Esophagus muscularis mucosa (tissue), 4 donors: ENCODE measurements around the gene GRK5.

Source experiments
- CTCF ChIP-seq, 3 experiments: fragments of 200-600 bp in 2 of 3; fragments of 450-650 bp in 1 of 3; sonication (generic) in 2 of 3; IDR thresholded peaks; one replicate each; pipeline ENCODE4 v1.5.1; 2017 to 2019; ENCODE audit warnings: antibody characterized with exemption in 3 of 3, mild to moderate bottlenecking in 2 of 3, moderate library complexity in 1 of 3
- EP300 ChIP-seq: sonication (generic); formaldehyde crosslinking; IDR thresholded peaks from one replicate; pipeline ENCODE4 v1.6.1; 2017; ENCODE audit warnings: antibody characterized with exemption
- POLR2A ChIP-seq: fragments of 450-650 bp; IDR thresholded peaks from one replicate; pipeline ENCODE4 v1.6.1; 2017; ENCODE audit warnings: antibody characterized with exemption, moderate library complexity, mild to moderate bottlenecking, low read depth
- POLR2AphosphoS5 ChIP-seq, 2 donors: sonication (generic); formaldehyde crosslinking; IDR thresholded peaks; one replicate each; pipeline ENCODE4 v1.6.1; 2017; ENCODE audit warnings: antibody characterized with exemption in 2 of 2

- peak in 1 of 2 donors; percentile 14 for TF ChIP-seq POLR2AphosphoS5 (IDR thresholded peaks at IDR 0.05)
- TF ChIP-seq CTCF (IDR thresholded peaks at IDR 0.05): no peak
- no peak for TF ChIP-seq EP300
- TF ChIP-seq POLR2A: no peak
These were observed 128.4 kb downstream of the GRK5 start for GRCh38 chr10:119335671-119336353.
